Gastrocnemius medialis (tissue), 4 donors: ENCODE results near the gene SNW1.

ENCODE experiments used
- POLR2A ChIP-seq, 2 donors: fragments of 450-650 bp; IDR thresholded peaks; one replicate each; pipeline ENCODE4 v1.6.1; 2017; ENCODE audit warnings: antibody characterized with exemption in 2 of 2, mild to moderate bottlenecking in 2 of 2, moderate library complexity in 2 of 2
- TF ChIP-seq, protein P1 (sequence below), 5 experiments: fragments of 450-650 bp in 3 of 5; fragments of 200-600 bp in 2 of 5; sonication (generic) in 2 of 5; IDR thresholded peaks in 4 of 5; conservative IDR thresholded peaks in 1 of 5; 1 replicate in 4 of 5; 2 replicates in 1 of 5; pipeline ENCODE4 v1.5.1; 2016 to 2019; ENCODE audit warnings: antibody characterized with exemption in 5 of 5, mild to moderate bottlenecking in 3 of 5, moderate library complexity in 3 of 5

DNA sequence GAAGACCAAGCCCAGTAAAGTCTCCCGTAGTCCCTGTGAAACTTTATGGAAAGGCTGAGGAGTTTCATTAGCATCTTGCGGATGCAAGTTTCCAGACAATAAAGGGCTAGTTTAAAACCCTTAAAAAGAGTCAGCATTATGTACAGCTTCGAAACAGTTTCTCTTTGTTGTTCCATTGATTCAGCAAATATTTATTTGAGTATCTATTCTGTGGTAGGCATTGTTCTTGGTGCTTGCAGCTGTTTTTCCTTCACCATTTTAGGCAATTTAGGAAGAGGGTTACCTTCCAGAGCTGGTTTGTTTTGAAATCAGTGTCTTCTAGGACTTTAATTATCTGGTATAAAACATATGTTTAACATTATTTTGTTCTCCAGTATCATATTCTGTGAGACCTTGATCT is 51.5 kb downstream of the SNW1 start:
- TF ChIP-seq, protein P1, sequence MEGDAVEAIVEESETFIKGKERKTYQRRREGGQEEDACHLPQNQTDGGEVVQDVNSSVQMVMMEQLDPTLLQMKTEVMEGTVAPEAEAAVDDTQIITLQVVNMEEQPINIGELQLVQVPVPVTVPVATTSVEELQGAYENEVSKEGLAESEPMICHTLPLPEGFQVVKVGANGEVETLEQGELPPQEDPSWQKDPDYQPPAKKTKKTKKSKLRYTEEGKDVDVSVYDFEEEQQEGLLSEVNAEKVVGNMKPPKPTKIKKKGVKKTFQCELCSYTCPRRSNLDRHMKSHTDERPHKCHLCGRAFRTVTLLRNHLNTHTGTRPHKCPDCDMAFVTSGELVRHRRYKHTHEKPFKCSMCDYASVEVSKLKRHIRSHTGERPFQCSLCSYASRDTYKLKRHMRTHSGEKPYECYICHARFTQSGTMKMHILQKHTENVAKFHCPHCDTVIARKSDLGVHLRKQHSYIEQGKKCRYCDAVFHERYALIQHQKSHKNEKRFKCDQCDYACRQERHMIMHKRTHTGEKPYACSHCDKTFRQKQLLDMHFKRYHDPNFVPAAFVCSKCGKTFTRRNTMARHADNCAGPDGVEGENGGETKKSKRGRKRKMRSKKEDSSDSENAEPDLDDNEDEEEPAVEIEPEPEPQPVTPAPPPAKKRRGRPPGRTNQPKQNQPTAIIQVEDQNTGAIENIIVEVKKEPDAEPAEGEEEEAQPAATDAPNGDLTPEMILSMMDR (IDR thresholded peaks at IDR 0.05 in 4 of 5, conservative IDR thresholded peaks at IDR 0.05 in 1 of 5) = no peak
- TF ChIP-seq POLR2A (IDR thresholded peaks at IDR 0.05) = no peak
